Fibroblast of skin of abdomen (primary cell): Measurements from ENCODE around the gene AIP. TPM values are rescaled to one million over a fixed set of nuclear protein-coding genes. Genes with fewer than 3 reads are reported as not detected.

ENCODE experiments used
- DNase-seq: peaks from one replicate; pipeline ENCODE4 v3.0.0-alpha.2; 2013
- polyA plus RNA-seq, 2 experiments: library from polyadenylated mRNA; unstranded; fragments of 120-200 nt; gene quantifications; one replicate each; pipeline ENCODE4 v1.2.1, GENCODE V29; 2013; ENCODE audit not compliant: insufficient read length in 2 of 2

AIP gene
- polyA plus RNA-seq (2013, experiment 1 of 2; ENCODE audit: insufficient read length) = 55.8 TPM
- polyA plus RNA-seq (2013, experiment 2 of 2; ENCODE audit: insufficient read length) = 59.5 TPM

DNA sequence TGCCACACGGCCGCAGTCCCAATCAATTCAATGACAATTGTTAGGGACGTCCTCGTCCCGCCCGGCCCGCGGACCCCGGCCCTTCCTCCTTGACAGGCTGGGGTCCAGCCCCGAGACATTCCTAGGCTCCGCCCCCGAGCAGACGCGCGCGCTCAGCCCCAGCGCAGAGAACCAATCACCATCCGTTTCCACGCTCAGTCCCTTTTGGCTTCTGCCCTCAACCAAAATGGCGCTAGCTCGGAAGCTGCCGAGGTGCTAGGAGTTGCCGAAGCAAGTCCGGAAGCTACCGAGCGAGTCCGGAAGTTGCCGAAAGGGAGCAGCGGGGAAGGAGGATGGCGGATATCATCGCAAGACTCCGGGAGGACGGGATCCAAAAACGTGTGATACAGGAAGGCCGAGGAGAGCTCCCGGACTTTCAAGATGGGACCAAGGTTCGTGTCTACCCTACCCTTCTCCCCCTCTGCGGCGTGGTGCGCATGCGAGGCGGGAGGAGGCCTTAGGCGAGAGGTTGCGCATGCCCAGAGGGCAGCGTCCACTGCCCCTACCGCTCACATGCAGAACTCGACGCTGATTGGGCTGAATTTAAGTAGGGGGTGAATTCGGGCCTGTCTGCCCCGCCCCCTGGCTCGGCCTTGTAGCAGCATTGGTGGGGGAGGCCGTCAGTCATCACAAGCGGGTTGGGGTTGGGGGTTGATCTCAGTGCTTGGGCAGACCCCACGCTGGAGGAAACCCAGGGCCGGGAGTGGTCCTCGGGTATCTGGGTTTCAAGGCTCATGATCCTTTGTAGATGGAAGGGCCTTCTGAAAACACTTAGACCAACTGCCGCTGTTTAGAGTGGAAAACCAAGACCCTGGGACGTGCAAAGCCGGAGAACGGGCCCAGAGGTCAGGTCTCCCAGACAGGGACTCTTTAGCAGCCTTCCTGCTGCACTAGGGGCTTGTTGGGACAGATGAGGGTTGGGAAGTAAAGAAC lies at the start of gene AIP:
Gene AIP, plus strand, starts transcription at position 200 of the 972 bp plus-strand sequence. Its CDS starts 133 bp downstream, at position 333.
- DNase-seq = peak; percentile 98

- no peak for DNase-seq
These were observed 49.1 kb upstream of the AIP start for GRCh38 chr11:67433536-67434394.

DNA sequence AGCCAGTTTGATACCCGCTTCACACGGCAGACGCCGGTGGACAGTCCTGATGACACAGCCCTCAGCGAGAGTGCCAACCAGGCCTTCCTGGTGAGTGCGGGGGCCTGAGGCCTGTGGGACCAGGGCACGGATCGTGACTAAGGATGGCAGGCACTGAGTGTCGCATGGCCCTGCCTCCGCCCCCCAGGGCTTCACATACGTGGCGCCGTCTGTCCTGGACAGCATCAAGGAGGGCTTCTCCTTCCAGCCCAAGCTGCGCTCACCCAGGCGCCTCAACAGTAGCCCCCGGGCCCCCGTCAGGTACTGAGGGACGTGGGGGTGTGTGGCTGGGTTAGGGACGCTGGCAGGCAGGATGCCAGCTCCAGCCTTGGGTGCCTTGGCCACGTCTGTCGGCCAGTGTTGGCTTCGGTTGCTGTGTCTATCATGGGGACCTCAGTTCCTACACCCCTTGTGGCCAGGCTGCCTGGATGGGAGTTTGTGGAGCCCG lies 48.4 kb upstream of the AIP start:
- no peak for DNase-seq

- DNase-seq = no peak
These were observed 47.6 kb upstream of the AIP start for GRCh38 chr11:67435031-67435726.

- DNase-seq = no peak
These were observed 46.9 kb upstream of the AIP start for GRCh38 chr11:67435727-67436458.

DNA sequence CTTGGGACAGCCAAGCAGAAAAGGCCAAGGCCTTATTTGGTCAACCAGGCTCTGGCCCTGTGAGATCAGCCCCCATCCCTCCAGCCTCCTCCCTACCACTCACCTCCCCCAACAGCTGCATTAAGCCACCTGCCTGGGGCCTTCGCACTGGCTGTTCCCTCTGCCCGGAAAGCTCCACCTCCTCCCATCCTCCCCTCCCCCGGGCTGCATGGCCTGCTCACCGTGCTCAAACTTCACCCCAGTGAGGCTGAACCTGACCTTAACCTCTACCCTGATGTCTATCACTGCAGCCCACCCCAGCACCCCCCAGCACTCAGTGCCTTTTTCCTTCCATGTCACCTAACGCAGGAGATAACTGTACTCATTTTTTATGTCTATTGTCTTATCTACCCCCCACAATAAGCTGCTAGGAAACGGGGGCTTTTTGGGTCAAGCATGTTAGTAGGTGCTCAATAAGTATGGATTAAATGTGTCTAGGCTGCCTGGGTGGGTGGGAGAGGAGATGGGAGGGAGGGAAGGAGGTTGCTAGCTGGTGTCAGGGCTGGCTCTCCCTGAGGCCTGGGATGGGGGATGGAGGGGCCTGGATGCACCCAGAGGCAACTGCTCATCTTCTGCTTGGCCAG lies 46.3 kb upstream of the AIP start:
- peak; percentile 41 for DNase-seq

DNA sequence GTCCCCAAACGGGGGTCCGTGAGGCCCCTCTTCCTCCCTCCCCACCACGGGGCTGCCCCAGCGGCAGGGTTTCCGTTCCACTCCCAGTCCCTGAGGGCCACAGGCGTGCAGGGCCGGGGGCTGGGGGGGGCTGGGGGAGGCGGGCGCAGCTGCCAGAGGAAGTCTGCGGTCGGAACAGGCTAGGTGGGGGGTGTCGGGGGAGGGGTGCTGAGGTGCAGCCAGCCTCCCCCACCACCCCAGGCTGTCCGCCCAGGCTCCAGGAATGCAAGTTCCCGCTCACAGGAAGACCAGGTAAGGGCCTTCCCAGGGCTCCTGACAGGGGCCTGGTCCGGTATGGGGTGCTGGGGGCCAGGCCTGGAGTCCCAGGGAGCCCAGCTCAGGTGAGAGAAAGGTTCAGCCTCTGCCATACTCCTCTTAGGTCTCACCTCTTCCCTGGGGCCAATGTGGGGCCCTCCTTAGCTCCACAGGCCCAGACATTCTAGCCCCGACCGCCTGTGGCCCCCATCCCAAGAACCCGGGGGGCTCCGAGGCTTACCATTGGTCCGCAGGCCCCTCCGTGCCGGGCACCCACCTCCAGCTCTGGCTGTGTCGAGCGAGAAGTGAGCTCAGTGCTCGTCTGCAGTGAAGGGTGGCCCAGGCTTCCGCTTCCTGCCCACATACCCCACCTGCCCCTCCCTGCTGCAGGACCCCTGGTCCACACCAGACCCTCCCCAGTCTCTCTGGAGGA lies 45.6 kb upstream of the AIP start, which contains the start of gene PTPRCAP:
Gene PTPRCAP, minus strand, starts transcription at position 601 of the 727 bp plus-strand sequence. Its CDS starts 63 bp downstream, at position 538.
- DNase-seq = peak; percentile 25

DNA sequence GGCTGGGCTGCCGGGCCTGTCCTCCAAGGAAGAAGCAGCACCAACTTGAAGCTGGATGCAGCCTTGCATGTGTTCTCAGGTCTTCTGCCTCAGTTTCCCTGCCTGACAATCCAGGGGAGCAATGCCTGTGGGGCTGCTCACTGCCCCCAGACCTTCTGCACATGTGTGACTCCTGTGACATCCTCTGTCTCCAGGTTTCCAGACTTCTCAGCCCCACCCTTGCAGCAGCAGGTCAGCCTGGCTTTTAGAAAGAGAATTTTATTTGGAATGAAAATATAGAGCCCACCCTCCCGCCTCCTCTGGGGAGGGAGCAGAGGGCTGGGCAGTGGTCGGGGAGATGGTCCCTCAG lies 45.0 kb upstream of the AIP start:
- DNase-seq = no peak

DNA sequence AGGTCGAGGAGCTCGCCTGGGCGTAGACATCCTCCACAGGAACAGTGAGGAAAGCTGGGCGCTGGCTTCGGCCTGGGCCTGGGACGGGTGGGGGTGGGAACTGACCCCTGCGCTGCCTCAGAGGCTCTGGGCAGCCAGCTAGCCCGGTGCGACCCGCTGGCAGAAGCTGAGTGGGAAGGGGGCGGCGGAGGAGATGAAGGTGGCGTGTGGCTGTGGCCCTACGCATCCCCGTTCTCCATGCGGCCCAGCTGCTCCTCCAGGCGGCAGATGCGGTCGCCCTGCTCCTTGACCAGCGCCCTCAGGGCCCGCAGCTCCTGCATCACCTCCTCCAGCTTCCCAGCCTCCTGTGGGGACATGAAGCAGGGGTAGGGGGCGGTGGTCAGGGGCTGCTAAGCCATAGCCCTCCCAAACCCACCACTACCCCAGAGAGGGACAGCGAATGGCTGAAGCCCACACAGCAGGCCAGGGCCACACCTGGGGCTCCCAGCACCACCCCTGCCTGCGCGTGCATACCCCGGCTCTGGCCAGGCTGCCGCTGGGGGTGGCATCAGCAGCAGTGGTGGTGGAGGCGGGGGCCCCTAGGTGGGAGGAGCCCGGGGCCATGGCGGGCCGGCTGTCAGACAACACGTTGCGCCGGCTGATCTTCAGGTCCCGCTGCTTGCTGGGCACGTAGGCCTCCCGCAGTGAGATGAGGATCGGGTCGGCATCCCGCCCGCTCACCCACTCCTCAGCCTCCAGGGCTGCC lies 44.5 kb upstream of the AIP start:
- DNase-seq = no peak

DNA sequence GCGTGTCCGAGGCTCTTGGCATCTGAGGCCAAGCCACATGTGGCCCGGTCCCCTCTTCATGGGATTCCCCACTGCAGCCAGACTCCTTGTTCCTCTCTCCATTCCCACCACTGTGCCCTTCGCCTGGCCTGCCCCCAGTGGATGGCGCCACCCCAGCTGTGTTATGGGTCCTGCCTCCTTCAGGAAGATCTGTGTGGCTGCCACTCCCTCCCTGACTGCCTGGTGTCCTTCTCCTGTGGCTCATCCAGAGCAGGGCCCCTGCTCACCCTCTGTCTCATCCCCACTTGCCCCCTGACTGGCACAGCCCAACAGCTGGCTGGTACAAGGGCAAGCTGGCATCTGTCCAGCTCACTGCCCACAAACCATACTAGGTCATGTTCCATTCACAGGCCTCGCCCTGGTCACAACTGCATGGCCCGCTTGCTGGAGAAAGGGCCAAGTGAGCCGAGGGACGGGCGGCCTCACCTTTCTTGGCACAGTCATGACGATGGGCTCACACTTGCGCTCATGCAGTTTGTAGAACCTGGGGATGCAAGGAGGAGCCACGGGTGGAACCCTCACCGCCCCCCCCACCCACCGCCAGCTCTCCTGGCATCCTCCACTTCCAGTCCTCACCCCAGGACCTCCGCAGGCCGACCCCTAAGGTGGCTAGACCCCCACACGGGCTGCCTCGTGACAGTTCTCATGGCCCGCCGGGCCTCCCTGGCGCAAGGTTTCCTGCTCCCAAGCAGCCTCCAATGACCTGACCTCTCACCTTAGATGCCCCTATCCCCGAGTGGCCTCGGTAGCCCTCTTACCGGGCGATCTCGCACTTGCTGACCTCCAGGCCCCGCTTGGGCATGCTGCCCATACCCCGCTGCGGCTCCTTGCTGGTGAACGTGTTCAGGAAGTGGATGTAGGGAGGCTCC lies 43.3 kb upstream of the AIP start:
- DNase-seq = no peak

DNA sequence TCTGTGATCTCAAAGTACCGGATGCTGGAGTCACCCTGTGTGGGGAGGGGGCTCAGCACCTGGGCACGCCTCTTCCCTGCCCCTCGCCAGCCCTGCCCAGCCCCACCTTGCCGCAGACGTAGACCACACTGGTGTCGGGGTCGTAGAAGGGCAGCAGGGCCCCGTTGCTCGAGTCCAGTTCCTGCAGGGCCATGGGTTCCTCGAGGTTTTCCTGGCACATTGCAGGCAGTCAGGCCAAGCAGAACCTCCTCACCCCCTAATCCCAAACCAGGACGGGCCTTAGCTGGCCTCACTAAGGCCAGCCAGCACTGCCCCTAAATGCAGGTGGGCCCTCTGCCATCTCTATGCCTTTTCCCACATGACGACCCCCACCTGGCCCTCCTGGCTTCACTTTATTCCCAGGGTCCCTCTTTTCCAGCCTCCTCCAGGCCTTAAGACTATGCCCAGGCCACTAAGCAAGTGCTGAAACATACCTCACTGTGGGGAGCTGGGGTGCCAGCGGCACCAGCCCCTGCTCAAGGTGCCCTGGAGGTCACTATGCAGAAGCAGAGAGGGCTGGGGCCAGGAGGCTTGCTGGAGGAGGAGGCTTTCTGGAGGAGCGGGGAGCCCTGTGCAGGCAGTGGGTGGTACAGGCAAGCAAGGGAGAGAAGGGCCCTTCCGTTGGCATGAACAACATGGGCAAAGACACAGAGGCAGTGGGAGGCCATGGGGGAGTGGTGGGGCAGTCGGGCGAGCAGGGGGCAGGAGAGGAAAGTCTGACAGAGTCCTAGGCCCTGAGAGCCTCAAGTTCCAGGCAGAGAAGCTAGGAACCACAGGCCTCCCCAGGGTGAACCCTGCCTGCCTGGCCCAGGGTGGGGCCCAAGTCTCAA lies 42.4 kb upstream of the AIP start:
- no peak for DNase-seq

GRCh38 chr11:67441098-67441563 lies 41.7 kb upstream of the AIP start:
- DNase-seq = no peak

DNA sequence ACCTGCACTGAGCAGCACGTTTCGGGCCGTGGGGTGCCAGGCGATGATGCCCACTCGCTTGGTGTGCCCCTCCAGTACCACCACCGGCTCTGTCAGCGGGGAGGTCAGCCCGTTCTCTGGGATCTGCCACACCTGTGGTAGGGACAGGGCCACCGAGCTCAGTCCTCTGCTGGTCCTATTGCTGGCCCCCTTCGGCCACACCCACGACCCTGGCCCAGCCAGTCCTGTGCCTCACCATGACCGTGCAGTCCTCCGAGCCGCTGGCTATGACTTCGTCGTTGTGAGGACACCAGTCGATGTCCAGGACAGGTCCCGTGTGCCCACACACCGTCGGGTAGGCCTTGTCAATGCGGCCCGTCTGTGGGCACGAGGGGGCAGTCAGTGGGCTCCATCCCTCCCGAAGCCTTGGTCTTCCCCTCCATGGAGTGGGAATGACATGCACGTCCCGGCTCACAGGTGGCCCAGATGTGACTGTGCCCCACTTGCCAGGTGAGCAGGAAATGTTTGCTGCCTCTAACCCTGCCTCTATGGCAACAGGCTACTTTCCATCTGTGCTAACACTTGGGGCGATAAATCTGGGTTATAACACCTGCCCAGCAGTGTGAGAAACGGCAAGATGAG lies 41.0 kb upstream of the AIP start:
- DNase-seq = no peak

DNA sequence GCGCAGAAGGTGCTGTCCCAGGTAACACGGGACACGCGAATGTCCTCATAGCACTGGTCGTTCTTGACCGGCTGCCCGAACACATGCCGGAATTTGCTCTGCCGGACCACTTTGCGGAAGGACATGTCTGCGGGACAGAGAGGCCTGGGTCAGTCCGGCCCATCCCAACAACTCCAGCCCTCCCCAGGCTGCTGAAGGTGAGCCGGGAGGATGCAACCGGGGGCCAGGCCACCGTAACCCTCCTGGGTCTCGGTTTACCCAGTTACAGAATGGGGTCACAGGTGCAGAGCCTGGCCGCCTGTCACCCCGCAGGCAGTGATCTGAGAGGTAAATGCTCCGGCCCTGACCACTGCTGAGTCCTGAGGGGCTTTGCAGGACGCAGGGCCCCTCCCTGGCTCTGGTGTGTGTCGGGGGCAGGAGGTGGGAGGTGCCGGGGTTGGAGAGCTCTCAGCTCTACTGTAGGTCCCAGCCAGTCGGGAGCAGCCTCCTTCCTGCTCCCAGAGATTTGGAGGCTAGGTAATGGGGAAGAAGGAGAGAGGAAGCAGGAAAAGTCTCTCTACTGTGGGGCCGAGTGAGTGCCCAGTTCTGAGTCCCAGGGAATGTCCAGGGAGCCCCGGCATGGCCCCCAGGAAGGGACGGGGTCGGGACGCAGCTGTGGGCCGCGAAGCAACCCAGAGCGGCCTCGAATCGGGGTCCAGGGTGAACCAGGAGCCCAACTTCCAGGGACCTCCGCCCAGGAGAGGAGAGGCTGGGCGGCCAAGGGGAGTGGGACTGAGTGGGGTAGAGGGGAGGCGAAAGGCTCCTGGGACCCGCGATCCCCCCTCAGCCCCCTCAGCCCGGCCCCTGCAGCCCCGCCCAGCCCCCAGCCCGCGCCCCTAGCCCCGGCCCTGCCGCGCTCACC lies 40.1 kb upstream of the AIP start:
- DNase-seq = no peak

- DNase-seq = no peak
These were observed 37.3 kb upstream of the AIP start for GRCh38 chr11:67445515-67445914.

DNA sequence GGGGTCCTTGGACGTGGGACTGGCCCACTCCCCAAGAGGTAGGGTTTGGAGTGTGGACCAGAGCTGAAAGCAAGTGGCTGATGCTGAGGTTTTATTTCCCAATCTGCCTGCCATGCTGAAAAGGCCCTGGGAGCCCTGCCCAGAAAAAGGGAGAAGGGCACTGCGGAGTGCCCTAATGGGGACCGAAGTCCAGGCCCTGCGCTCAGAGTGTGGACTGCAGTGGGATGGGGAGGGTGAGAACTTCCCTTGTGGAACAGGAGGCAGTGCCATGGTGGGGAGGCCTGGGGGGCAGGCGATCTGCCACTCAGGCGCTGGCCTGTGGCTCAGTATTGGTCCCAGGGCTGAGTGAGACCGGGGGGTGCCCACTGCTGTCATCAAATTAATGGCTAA lies 34.6 kb upstream of the AIP start:
- no peak for DNase-seq
